Uterus (tissue), 4 donors: Measurements from ENCODE around the gene TECTB. TPM values are rescaled to one million over a fixed set of nuclear protein-coding genes. Genes with fewer than 3 reads are reported as not detected.

Source experiments
- DNase-seq, 2 donors: peaks; one replicate each; pipeline ENCODE4 v3.0.0-alpha.2; 2019 to 2020
- H3K27ac ChIP-seq, 2 donors: fragments of 200-600 bp; sonication (generic); 1 replicate in 1 of 2; 2 replicates in 1 of 2; pipeline ENCODE4 v1.5.1; 2016 to 2018
- H3K27me3 ChIP-seq, 2 donors: fragments of 200-600 bp; sonication (generic); one replicate each; pipeline ENCODE4 v1.5.1; 2018 to 2019; ENCODE audit warnings: control low read depth in 1 of 2
- H3K36me3 ChIP-seq, 2 donors: fragments of 200-600 bp; sonication (generic); one replicate each; pipeline ENCODE4 v1.5.1; 2019; ENCODE audit warnings: control low read depth in 1 of 2
- H3K4me1 ChIP-seq, 2 donors: fragments of 200-600 bp; sonication (generic); one replicate each; pipeline ENCODE4 v1.5.1; 2018 to 2019; ENCODE audit warnings: control low read depth in 1 of 2
- H3K4me3 ChIP-seq, 2 donors: fragments of 200-600 bp; sonication (generic); 1 replicate in 1 of 2; 2 replicates in 1 of 2; pipeline ENCODE4 v1.5.1; 2018 to 2019; ENCODE audit warnings: mild to moderate bottlenecking in 1 of 2
- H3K9me3 ChIP-seq, 2 donors: fragments of 200-600 bp; sonication (generic); one replicate each; pipeline ENCODE4 v1.5.1; 2019; ENCODE audit warnings: control low read depth in 1 of 2
- CTCF ChIP-seq, 4 experiments: fragments of 200-600 bp in 2 of 4; fragments of 450-650 bp in 2 of 4; sonication (generic) in 2 of 4; IDR thresholded peaks; one replicate each; pipeline ENCODE4 v1.5.1; 2016 to 2019; ENCODE audit warnings: antibody characterized with exemption in 4 of 4, mild to moderate bottlenecking in 2 of 4, moderate library complexity in 1 of 4
- POLR2A ChIP-seq, 2 donors: fragments of 450-650 bp; IDR thresholded peaks; one replicate each; pipeline ENCODE4 v1.6.1; 2016; ENCODE audit warnings: antibody characterized with exemption in 2 of 2, mild to moderate bottlenecking in 1 of 2, moderate library complexity in 1 of 2
- intact Hi-C: fragments of 100-400 bp; cut with DNase I; formaldehyde crosslinking; loops from one replicate; pipeline ENCODE4 v1.15.1; 2023; ENCODE audit warnings: low total_unique reads
- total RNA-seq, 4 donors: library from RNA; depleted of rRNA in 3 of 4; stranded (reverse); fragments of >200 nt in 3 of 4; gene quantifications; one replicate each; pipeline versions ENCODE4 v1.1.0 to v1.2.4, GENCODE V29; 2014 to 2023
- donor health status: DM: yes; HTN: yes; CAD: no.

The TECTB gene
- total RNA-seq, 4 donors from 2014 or later: not detected

GRCh38 chr10:112241651-112242341 lies 41.4 kb upstream of the TECTB start:
- Histone ChIP-seq H3K27ac (no peak overlapping the region), H3K36me3 (no peaks in the 10 kb centered on the region), H3K4me1 (no peaks in the 10 kb centered on the region), H3K4me3 (no peak overlapping the region), H3K27me3 (no peaks in the 10 kb centered on the region), H3K9me3 (peaks cover 0 to 2% of the 10 kb centered on the region in 2 donors)
- TF ChIP-seq CTCF (IDR thresholded peaks at IDR 0.05) (no peak), POLR2A (IDR thresholded peaks at IDR 0.05) (no peak)
- no peak for DNase-seq
- intact Hi-C loops: no loop called here

- Histone ChIP-seq H3K4me3 (no peak overlapping the region), H3K27me3 (no peaks in the 10 kb centered on the region), H3K36me3 (no peaks in the 10 kb centered on the region), H3K9me3 (peaks cover 0 to 2% of the 10 kb centered on the region in 2 donors), H3K4me1 (no peaks in the 10 kb centered on the region), H3K27ac (no peak overlapping the region)
- no peak for DNase-seq
- intact Hi-C loops: no loop called here
- TF ChIP-seq CTCF (IDR thresholded peaks at IDR 0.05) (no peak), POLR2A (IDR thresholded peaks at IDR 0.05) (no peak)
Measured at GRCh38 chr10:112242769-112243168, 40.4 kb upstream of the TECTB start.

- no peak for DNase-seq
- no peak overlapping the region for H3K27ac ChIP-seq
Measured at GRCh38 chr10:112243713-112244112, 39.5 kb upstream of the TECTB start.

DNA sequence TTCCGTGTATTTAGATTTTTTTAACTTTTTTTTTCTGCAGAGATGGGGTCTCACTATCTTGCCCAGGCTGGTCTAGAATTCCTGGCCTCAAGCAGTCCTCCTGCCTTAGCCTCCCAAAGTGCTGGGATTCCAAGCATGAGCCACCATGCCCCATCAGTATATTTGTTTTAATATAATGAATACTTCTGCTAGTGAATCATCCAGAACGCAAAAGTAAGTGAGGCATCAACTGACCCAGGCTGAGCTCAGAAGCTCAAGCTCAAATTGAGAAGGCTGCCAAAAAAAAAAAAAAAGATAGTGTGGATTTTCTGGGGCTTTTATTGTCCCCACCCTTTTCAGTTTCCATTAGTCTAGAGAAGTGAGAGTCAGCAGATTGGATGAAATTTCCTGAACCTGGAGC lies 39.0 kb upstream of the TECTB start:
- Histone ChIP-seq H3K4me3 (no peak overlapping the region), H3K4me1 (no peaks in the 10 kb centered on the region), H3K27me3 (no peaks in the 10 kb centered on the region), H3K27ac (no peak overlapping the region), H3K36me3 (no peaks in the 10 kb centered on the region), H3K9me3 (peaks cover 0 to 2% of the 10 kb centered on the region in 2 donors)
- DNase-seq: no peak
- no peak for TF ChIP-seq POLR2A (IDR thresholded peaks at IDR 0.05)
- no peak for TF ChIP-seq CTCF (IDR thresholded peaks at IDR 0.05)
- intact Hi-C loops: no loop called here

More at GRCh38 chr10:112243713-112244112, 39.5 kb upstream of the TECTB start:
- no peaks in the 10 kb centered on the region for H3K36me3 ChIP-seq
- TF ChIP-seq POLR2A (IDR thresholded peaks at IDR 0.05) (no peak), CTCF (IDR thresholded peaks at IDR 0.05) (no peak)
- intact Hi-C loops: no loop called here
- no peaks in the 10 kb centered on the region for H3K27me3 ChIP-seq
- peaks cover 0 to 2% of the 10 kb centered on the region in 2 donors for H3K9me3 ChIP-seq
- H3K4me3 ChIP-seq: no peak overlapping the region
- H3K4me1 ChIP-seq: no peaks in the 10 kb centered on the region

DNA sequence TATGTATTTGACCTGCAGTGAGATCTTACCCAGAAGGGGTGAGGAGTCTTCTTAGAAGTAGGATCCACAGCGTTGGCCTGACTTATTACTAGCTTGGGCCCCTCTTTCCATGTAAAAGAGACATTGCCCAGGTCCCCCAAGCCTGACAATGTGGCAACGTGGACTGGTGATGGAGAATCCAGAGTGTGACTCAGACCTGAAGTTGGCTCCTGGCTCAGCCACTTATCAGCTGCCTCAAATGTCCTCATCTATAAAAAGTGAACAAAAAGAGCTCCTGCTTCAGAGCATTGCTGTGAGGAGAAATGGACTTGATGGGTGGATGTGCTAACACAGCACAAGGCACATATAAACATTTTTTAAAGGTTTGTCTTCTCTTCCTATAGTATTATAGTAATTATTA lies 35.4 kb upstream of the TECTB start:
- intact Hi-C loops: no loop called here
- H3K27ac ChIP-seq: no peak overlapping the region
- no peak for TF ChIP-seq CTCF (IDR thresholded peaks at IDR 0.05)
- TF ChIP-seq POLR2A (IDR thresholded peaks at IDR 0.05): no peak
- H3K9me3 ChIP-seq: no peaks in the 10 kb centered on the region
- no peak overlapping the region for H3K4me3 ChIP-seq
- H3K27me3 ChIP-seq: no peaks in the 10 kb centered on the region
- H3K36me3 ChIP-seq: no peaks in the 10 kb centered on the region
- no peak for DNase-seq
- no peaks in the 10 kb centered on the region for H3K4me1 ChIP-seq
